HCT116 (cell line): Measurements from ENCODE around the gene APBA2. TPM values are rescaled to one million over a fixed set of nuclear protein-coding genes. Genes with fewer than 3 reads are reported as not detected.

Experiments used
- ATAC-seq: fragments of 200-7000 bp; cut with Tn5 transposase; 2 replicates; pipeline ENCODE4 v1.9.1; 2020; ENCODE audit warnings: mild to moderate bottlenecking, moderate library complexity
- BruUV-seq: library from RNA; stranded (reverse); fragments of 400-500 nt; replicated peaks from 2 replicates; lab custom pipeline; 2021; lab: Mats Ljungman, UMichigan
- CTCF ChIA-PET: fragments of 300-600 bp; sonication (Branson Sonifier 250); formaldehyde crosslinking; loops from one replicate; lab custom pipeline; 2021; ENCODE audit warnings: antibody characterized with exemption; lab: Charles Lee
- POLR2A ChIA-PET: fragments of 300-600, 350-600 bp; sonication (Branson Sonifier 250); formaldehyde crosslinking; loops from one replicate; lab custom pipeline; 2021; ENCODE audit warnings: antibody characterized with exemption; lab: Charles Lee
- RAD21 ChIA-PET, 2 experiments: fragments of 300-600 bp; sonication (Branson Sonifier 250); formaldehyde crosslinking; loops; one replicate each; lab custom pipeline; 2023; ENCODE audit warnings: low total read pairs in 2 of 2; ENCODE audit not compliant: uncharacterized antibody in 2 of 2, unreplicated experiment in 2 of 2, low non-redundant PET in 1 of 2; lab: Charles Lee
- DNase-seq: peaks from one replicate; pipeline ENCODE4 v3.0.0-alpha.2; 2010; ENCODE audit warnings: low read depth, low spot score
- H2AFZ ChIP-seq: fragments of 200-600 bp; shearing (Covaris generic), sonication (generic); 2 replicates; pipeline ENCODE4 v1.6.1; 2017; ENCODE audit warnings: low read depth, mixed run types, mixed read lengths, antibody characterized with exemption, low read length; ENCODE audit not compliant: poor library complexity, severe bottlenecking
- H3K27ac ChIP-seq: 2 replicates; pipeline ENCODE4 v1.5.1; 2012; ENCODE audit warnings: low read depth, low read length
- H3K27me3 ChIP-seq: fragments of 200-600 bp; sonication (generic); 2 replicates; pipeline ENCODE4 v1.6.1; 2016; ENCODE audit warnings: mixed run types, low read length, mixed read lengths; ENCODE audit not compliant: insufficient read depth
- H3K36me3 ChIP-seq, 2 experiments: fragments of 200-500 bp in 1 of 2; fragments of 200-600 bp in 1 of 2; sonication (Bioruptor generic) in 1 of 2; sonication (generic) in 1 of 2; 2 replicates each; pipeline versions ENCODE4 v1.5.1 to v1.6.1; 2014 to 2016; ENCODE audit warnings: low read length in 2 of 2, inconsistent platforms in 1 of 2, mixed read lengths in 1 of 2, mixed run types in 1 of 2; ENCODE audit not compliant: insufficient read depth in 2 of 2, control insufficient read depth in 1 of 2
- H3K4me1 ChIP-seq, 2 experiments: fragments of 200-600 bp in 1 of 2; sonication (generic) in 1 of 2; 2 replicates each; pipeline versions ENCODE4 v1.5.1 to v1.6.1; 2012 to 2017; ENCODE audit warnings: low read length in 2 of 2, inconsistent platforms in 1 of 2, mild to moderate bottlenecking in 1 of 2, mixed read lengths in 1 of 2, mixed run types in 1 of 2, moderate library complexity in 1 of 2; ENCODE audit not compliant: insufficient read depth in 2 of 2, control insufficient read depth in 1 of 2
- H3K4me2 ChIP-seq: fragments of 200-600 bp; sonication (generic); 2 replicates; pipeline ENCODE4 v1.6.1; 2017; ENCODE audit warnings: mixed run types, low read length, mixed read lengths
- H3K4me3 ChIP-seq, 2 experiments: fragments of 200-600 bp in 1 of 2; sonication (generic) in 1 of 2; replicated peaks in 1 of 2; 2 replicates each; pipeline ENCODE4 v1.5.1; 2011 to 2016; ENCODE audit warnings: low read length in 2 of 2, control low read depth in 1 of 2, low read depth in 1 of 2, mild to moderate bottlenecking in 1 of 2, mixed read lengths in 1 of 2, mixed run types in 1 of 2
- H3K79me2 ChIP-seq: fragments of 200-600 bp; sonication (generic); 2 replicates; pipeline ENCODE4 v1.6.1; 2017; ENCODE audit warnings: mild to moderate bottlenecking, mixed run types, low read length, moderate library complexity, mixed read lengths; ENCODE audit not compliant: insufficient read depth
- H3K9ac ChIP-seq: fragments of 200-600 bp; sonication (generic); 2 replicates; pipeline ENCODE4 v1.6.1; 2016; ENCODE audit warnings: low read length, mixed read lengths
- H3K9me2 ChIP-seq: fragments of 200-600 bp; sonication (generic), shearing (Covaris generic); 2 replicates; pipeline ENCODE4 v1.6.1; 2017; ENCODE audit warnings: mixed run types, mild to moderate bottlenecking, moderate library complexity; ENCODE audit not compliant: insufficient read depth
- H3K9me3 ChIP-seq, 2 experiments: fragments of 200-500 bp in 1 of 2; fragments of 200-600 bp in 1 of 2; sonication (Bioruptor generic) in 1 of 2; sonication (generic) in 1 of 2; 2 replicates each; pipeline ENCODE4 v1.6.1; 2014 to 2017; ENCODE audit warnings: low read length in 2 of 2, mixed read lengths in 2 of 2, inconsistent platforms in 1 of 2, low read depth in 1 of 2, mild to moderate bottlenecking in 1 of 2, mixed run types in 1 of 2, moderate library complexity in 1 of 2; ENCODE audit not compliant: control insufficient read depth in 1 of 2, insufficient read depth in 1 of 2
- H4K20me1 ChIP-seq: fragments of 200-600 bp; sonication (generic), shearing (Covaris generic); 2 replicates; pipeline ENCODE4 v1.6.1; 2017; ENCODE audit warnings: mixed run types, mild to moderate bottlenecking, moderate library complexity; ENCODE audit not compliant: insufficient read depth
- CEBPB ChIP-seq: IDR thresholded peaks from 2 replicates; pipeline ENCODE4 v1.6.1; 2012; ENCODE audit warnings: low read depth
- ELF1 ChIP-seq: IDR thresholded peaks from 2 replicates; pipeline ENCODE4 v1.6.1; 2012; ENCODE audit warnings: low read depth, borderline replicate concordance
- EZH2phosphoT487 ChIP-seq: fragments of 200-600 bp; IDR thresholded peaks from 2 replicates; pipeline ENCODE4 v1.6.1; 2018; ENCODE audit warnings: antibody characterized with exemption, borderline replicate concordance
- JUND ChIP-seq: IDR thresholded peaks from 2 replicates; pipeline ENCODE4 v1.6.1; 2012
- POLR2A ChIP-seq: IDR thresholded peaks from 2 replicates; pipeline ENCODE4 v1.7.0; 2011; ENCODE audit warnings: borderline replicate concordance; ENCODE audit not compliant: insufficient read depth, insufficient read length; ENCODE audit errors: extremely low read depth
- POLR2AphosphoS5 ChIP-seq: IDR thresholded peaks from 2 replicates; pipeline ENCODE4 v1.6.1; 2011; ENCODE audit warnings: mild to moderate bottlenecking, low read depth, low read length, moderate library complexity
- YY1 ChIP-seq: IDR thresholded peaks from 2 replicates; pipeline ENCODE4 v1.6.1; 2011; ENCODE audit warnings: low read length, low read depth, moderate library complexity, mild to moderate bottlenecking; ENCODE audit not compliant: insufficient replicate concordance; ENCODE audit errors: extremely low read depth
- intact Hi-C: fragments of 100-400 bp; cut with micrococcal nuclease; formaldehyde crosslinking; loops from 2 replicates; pipeline ENCODE4 v1.10.0; 2022
- total RNA-seq: library from RNA; stranded (reverse); gene quantifications from one replicate; pipeline ENCODE4 v1.2.1, GENCODE V29; 2021; ENCODE audit not compliant: unreplicated experiment
- TF ChIP-seq, protein P1 (sequence below): IDR thresholded peaks from 2 replicates; pipeline ENCODE4 v1.6.1; 2011; ENCODE audit warnings: mild to moderate bottlenecking, low read length, moderate library complexity; ENCODE audit not compliant: insufficient replicate concordance; ENCODE audit errors: extremely low read depth

APBA2 gene
- total RNA-seq, 1 experiment from 2014 or later, result 0.47 TPM

DNA sequence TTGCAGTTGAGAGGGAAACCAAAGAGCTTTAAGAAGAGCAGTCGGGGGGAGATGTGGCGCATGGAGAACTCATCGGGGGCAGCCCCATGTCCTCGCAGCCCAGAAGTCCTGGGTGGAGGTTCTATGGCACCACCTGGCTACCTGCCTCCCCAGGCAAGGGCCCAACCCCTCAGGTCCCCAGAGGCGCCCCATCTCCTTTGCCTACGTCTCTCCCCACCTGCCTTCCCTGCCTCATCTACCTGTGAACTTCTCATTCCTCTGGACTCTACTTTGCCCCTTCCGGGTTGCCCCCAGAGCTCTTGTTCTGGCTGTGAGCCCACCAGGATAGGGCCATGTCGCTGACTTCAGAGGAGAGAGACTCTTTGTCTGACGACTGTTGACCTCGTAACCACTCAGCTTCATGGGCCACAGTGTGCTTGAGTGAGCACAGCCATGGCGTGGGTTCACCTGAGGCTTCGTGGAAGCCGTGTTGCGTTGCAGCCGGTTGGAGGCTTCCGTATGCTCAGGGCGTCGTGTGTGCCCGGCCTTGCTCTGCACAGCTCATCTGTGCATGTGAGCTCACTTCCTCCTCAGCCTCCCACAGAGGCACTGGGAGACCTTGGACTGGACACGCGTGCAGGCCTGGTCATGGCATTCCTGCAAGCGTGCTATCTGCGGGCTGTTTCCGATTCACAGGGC, 13.4 kb downstream of the APBA2 start:
- no peaks in the 10 kb centered on the region for H3K27me3 ChIP-seq
- no peak overlapping the region for H3K9ac ChIP-seq
- intact Hi-C loops, result no loop called here
- H3K36me3 ChIP-seq, result no peaks in the 10 kb centered on the region
- no peaks in the 10 kb centered on the region for H3K79me2 ChIP-seq
- BruUV-seq, result no TSS peak
- ChIA-PET POLR2A (no interaction called here), CTCF (no interaction called here), RAD21 (no interaction called here)
- no peaks in the 10 kb centered on the region for H3K9me3 ChIP-seq
- TF ChIP-seq, protein P1, sequence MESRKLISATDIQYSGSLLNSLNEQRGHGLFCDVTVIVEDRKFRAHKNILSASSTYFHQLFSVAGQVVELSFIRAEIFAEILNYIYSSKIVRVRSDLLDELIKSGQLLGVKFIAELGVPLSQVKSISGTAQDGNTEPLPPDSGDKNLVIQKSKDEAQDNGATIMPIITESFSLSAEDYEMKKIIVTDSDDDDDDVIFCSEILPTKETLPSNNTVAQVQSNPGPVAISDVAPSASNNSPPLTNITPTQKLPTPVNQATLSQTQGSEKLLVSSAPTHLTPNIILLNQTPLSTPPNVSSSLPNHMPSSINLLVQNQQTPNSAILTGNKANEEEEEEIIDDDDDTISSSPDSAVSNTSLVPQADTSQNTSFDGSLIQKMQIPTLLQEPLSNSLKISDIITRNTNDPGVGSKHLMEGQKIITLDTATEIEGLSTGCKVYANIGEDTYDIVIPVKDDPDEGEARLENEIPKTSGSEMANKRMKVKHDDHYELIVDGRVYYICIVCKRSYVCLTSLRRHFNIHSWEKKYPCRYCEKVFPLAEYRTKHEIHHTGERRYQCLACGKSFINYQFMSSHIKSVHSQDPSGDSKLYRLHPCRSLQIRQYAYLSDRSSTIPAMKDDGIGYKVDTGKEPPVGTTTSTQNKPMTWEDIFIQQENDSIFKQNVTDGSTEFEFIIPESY, result no peak
- no peak for TF ChIP-seq POLR2A
- no peak for TF ChIP-seq EZH2phosphoT487
- no peak for TF ChIP-seq CEBPB
- TF ChIP-seq POLR2AphosphoS5, result no peak
- no peak for TF ChIP-seq ELF1
- no peak for TF ChIP-seq YY1
- no peak for TF ChIP-seq JUND
- no peak overlapping the region for H2AFZ ChIP-seq
- H3K9me2 ChIP-seq, result no peaks in the 10 kb centered on the region
- H3K4me3 ChIP-seq, result no peak overlapping the region
- ATAC-seq (no peak), DNase-seq (no peak)
- H3K4me2 ChIP-seq, result no peak overlapping the region
- no peaks in the 10 kb centered on the region for H4K20me1 ChIP-seq
- H3K27ac ChIP-seq, result no peak overlapping the region
- peaks cover 2 to 7% of the 10 kb centered on the region in 2 experiments; a peak in 3 of 4 replicates for H3K4me1 ChIP-seq
